Testis (tissue), 3 donors: Measurements from ENCODE around the gene TBC1D16. TPM values are rescaled to one million over a fixed set of nuclear protein-coding genes. Genes with fewer than 3 reads are reported as not detected.
"Not testable (repeated sequence)": the region's sequence is repeated elsewhere in the genome, so short reads cannot be mapped to it uniquely, and the experiment has no call there.

Source experiments
- DNase-seq: peaks from one replicate; pipeline ENCODE4 v3.0.0-alpha.2; 2019
- H3K27ac ChIP-seq, 2 donors: fragments of 200-600 bp; sonication (generic); one replicate each; pipeline ENCODE4 v1.5.1; 2019
- H3K27me3 ChIP-seq: fragments of 200-600 bp; sonication (generic); one replicate; pipeline ENCODE4 v1.5.1; 2019
- H3K36me3 ChIP-seq: fragments of 200-600 bp; sonication (generic); one replicate; pipeline ENCODE4 v1.5.1; 2017; ENCODE audit warnings: low read depth; ENCODE audit errors: missing control alignments
- H3K4me1 ChIP-seq: fragments of 200-600 bp; sonication (generic); one replicate; pipeline ENCODE4 v1.5.1; 2019
- H3K4me3 ChIP-seq, 2 donors: fragments of 200-600 bp; sonication (generic); one replicate each; pipeline ENCODE4 v1.5.1; 2017 to 2019
- H3K9me3 ChIP-seq: fragments of 200-600 bp; sonication (generic); one replicate; pipeline ENCODE4 v1.5.1; 2017
- POLR2A ChIP-seq: fragments of 450-650 bp; IDR thresholded peaks from one replicate; pipeline ENCODE4 v1.6.1; 2017; ENCODE audit warnings: antibody characterized with exemption, mild to moderate bottlenecking, moderate library complexity
- WGBS, 2 donors: methylation state at CpG; one replicate each; pipeline ENCODE4 v1.1.5; 2018; 5-methylcytosine and 5-hydroxymethylcytosine counted together
- intact Hi-C: fragments of 100-400 bp; cut with DNase I; formaldehyde crosslinking; loops from one replicate; pipeline ENCODE4 v1.15.1; 2023; ENCODE audit warnings: low total_unique reads
- polyA plus RNA-seq: library from polyadenylated mRNA; stranded (reverse); fragments of 350-450 nt; fragmentation: Illumina TruSeq; extraction: RNeasy Lipid Tissue Mini Kit (QIAGEN cat#74804); gene quantifications from one replicate; pipeline ENCODE4 v1.2.3, GENCODE V29; 2014; ENCODE audit warnings: low read depth, low replicate concordance; ENCODE audit not compliant: insufficient read depth
- total RNA-seq, 2 donors: library from RNA; depleted of rRNA; stranded (reverse); fragments of >200 nt; gene quantifications; one replicate each; pipeline ENCODE4 v1.2.3, GENCODE V29; 2016
- TF ChIP-seq, protein P1 (sequence below), 3 experiments: fragments of 450-650 bp in 2 of 3; fragments of 200-600 bp in 1 of 3; sonication (generic) in 1 of 3; IDR thresholded peaks; one replicate each; pipeline ENCODE4 v1.5.1; 2016 to 2019; ENCODE audit warnings: antibody characterized with exemption in 3 of 3, mild to moderate bottlenecking in 2 of 3, moderate library complexity in 1 of 3

Gene TBC1D16
- total and polyA plus RNA-seq, 3 donors from 2014 or later: 11.0 to 16.0 (median 11.7) TPM

DNA sequence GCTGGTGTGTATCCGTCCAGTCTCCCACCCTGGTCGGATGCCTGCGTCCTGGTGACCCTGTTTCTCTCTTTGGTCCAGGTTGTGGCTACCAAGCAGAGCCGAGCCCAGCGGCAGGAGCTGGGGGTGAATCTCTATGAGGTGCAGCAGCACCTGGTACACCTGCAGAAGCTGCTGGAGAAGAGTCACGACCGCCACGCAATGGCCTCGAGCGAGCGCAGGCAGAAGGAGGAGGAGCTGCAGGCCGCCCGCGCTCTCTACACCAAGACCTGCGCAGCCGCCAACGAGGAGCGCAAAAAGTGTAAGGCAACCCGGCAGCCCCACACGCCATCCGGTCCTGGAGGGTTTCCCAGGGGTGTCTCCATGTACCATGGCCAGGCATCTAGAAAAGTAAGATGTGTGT, 14.3 kb upstream of the TBC1D16 start:
- DNase-seq: no peak
- Histone ChIP-seq H3K36me3 (no peaks in the 10 kb centered on the region), H3K4me1 (no peaks in the 10 kb centered on the region), H3K4me3 (no peak overlapping the region), H3K27ac (no peak overlapping the region), H3K27me3 (no peaks in the 10 kb centered on the region), H3K9me3 (no peaks in the 10 kb centered on the region)
- TF ChIP-seq, protein P1, sequence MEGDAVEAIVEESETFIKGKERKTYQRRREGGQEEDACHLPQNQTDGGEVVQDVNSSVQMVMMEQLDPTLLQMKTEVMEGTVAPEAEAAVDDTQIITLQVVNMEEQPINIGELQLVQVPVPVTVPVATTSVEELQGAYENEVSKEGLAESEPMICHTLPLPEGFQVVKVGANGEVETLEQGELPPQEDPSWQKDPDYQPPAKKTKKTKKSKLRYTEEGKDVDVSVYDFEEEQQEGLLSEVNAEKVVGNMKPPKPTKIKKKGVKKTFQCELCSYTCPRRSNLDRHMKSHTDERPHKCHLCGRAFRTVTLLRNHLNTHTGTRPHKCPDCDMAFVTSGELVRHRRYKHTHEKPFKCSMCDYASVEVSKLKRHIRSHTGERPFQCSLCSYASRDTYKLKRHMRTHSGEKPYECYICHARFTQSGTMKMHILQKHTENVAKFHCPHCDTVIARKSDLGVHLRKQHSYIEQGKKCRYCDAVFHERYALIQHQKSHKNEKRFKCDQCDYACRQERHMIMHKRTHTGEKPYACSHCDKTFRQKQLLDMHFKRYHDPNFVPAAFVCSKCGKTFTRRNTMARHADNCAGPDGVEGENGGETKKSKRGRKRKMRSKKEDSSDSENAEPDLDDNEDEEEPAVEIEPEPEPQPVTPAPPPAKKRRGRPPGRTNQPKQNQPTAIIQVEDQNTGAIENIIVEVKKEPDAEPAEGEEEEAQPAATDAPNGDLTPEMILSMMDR (IDR thresholded peaks at IDR 0.05): no peak
- no peak for TF ChIP-seq POLR2A
- intact Hi-C loops: no loop called here
- WGBS, 2 donors: 96 to 98% methylated on average over 8 to 21 of the region's 21 CpGs

DNA sequence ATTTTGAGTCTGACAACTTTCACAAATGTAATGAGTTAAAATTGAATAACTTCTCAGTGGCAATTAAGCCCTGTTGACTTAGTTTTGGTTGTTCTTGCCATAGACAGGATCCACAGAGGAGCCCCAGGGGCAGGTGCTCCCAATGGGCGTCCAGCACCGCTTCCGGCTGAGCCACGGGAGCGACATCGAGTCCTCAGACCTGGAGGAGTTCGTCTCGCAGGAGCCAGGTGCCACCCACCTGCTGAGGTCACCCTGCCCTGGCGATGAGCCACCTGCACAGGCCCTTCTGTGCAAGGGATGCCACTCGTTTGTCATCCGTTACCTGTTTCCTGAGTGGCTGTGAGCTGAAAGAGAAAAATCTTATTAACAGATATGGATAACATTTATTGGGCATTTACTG, 11.5 kb upstream of the TBC1D16 start:
- H3K9me3 ChIP-seq: no peaks in the 10 kb centered on the region
- no peak for DNase-seq
- WGBS, 2 donors: 86 to 91% methylated on average over 11 of the region's 11 CpGs
- H3K27ac ChIP-seq: no peak overlapping the region
- H3K4me3 ChIP-seq: no peak overlapping the region
- no peaks in the 10 kb centered on the region for H3K4me1 ChIP-seq
- H3K36me3 ChIP-seq: no peaks in the 10 kb centered on the region
- no peaks in the 10 kb centered on the region for H3K27me3 ChIP-seq
- intact Hi-C loops: no loop called here
- TF ChIP-seq, protein P1 (IDR thresholded peaks at IDR 0.05): no peak
- no peak for TF ChIP-seq POLR2A

DNA sequence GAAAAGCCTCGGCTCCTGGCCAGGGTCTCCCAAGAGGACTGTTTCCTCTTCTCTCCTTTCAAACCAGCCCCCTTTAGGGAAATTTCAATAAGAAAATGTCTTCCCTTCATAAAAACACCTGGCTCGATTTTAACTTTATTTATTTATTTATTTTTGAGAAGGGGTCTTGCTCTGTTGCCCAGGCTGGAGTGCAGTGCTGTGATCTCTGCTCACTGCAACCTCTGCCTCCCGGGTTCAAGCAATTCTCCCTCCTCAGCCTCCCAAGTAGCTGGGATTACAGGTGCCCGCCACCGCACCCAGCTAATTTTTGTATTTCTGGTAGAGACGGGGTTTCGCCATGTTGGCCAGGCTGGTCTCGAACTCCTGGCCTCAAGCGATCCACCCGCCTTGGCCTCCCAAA, 11.0 kb upstream of the TBC1D16 start:
- H3K9me3 ChIP-seq, H3K4me3 ChIP-seq, DNase-seq, H3K27ac ChIP-seq, H3K36me3 ChIP-seq, H3K4me1 ChIP-seq, H3K27me3 ChIP-seq, intact Hi-C loops: not testable (repeated sequence)
- 96 to 97% methylated on average over 10 of the region's 10 CpGs for WGBS, 2 donors

DNA sequence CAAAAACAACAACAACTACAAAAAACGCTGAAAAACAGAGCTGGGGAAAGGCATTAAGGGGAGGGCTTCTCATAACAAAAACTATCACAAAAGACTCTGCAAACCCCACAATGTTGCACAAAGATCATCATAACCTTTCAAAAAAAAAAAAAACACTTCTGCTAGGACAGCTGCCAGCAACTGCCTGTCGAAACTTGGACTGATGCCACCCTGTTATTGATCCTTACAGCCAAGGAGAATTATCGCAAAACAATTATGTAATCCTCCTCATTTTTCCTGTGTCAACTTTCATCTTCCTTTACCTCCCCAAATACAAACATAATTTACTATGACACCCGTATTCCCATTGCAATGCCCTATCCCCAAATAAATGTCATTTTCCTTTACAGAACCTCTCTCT, 10.0 kb upstream of the TBC1D16 start:
- WGBS, 2 donors: 77 to 78% methylated on average over 4 of the region's 4 CpGs
- TF ChIP-seq, protein P1 (IDR thresholded peaks at IDR 0.05): no peak
- TF ChIP-seq POLR2A: no peak
- Histone ChIP-seq H3K4me1 (no peaks in the 10 kb centered on the region), H3K9me3 (no peaks in the 10 kb centered on the region), H3K36me3 (no peaks in the 10 kb centered on the region), H3K27ac (no peak overlapping the region), H3K27me3 (no peaks in the 10 kb centered on the region), H3K4me3 (no peak overlapping the region)
- no peak for DNase-seq
- intact Hi-C loops: no loop called here

DNA sequence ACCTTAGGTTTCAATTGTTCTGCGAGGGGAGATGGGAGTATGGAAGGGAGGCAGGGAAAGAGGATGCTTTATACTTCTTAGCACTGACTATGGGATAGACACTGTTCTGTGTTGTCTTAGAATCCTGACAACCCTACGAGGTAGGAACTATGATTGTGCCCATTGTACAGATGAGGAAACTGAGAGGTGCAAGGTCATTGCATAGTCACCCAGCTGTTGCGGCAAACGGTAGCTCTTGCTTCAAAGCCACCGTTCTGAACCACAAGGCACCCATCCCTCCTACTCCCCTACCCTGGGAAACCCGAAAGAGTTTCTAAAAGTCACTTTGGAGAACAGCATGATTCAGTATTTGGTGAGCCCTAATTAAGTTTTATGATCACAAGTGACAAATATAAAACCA, 8.3 kb upstream of the TBC1D16 start:
- no peaks in the 10 kb centered on the region for H3K27me3 ChIP-seq
- no peaks in the 10 kb centered on the region for H3K4me1 ChIP-seq
- no peak for DNase-seq
- WGBS, 2 donors: 93 to 94% methylated on average over 6 of the region's 6 CpGs
- no peak for TF ChIP-seq POLR2A
- TF ChIP-seq, protein P1 (IDR thresholded peaks at IDR 0.05): no peak
- no peak overlapping the region for H3K4me3 ChIP-seq
- H3K9me3 ChIP-seq: no peaks in the 10 kb centered on the region
- H3K27ac ChIP-seq: no peak overlapping the region
- no peaks in the 10 kb centered on the region for H3K36me3 ChIP-seq
- intact Hi-C loops: no loop called here
